GM12891 (cell line): ENCODE measurements around the gene MACC1.

Experiments
- POLR2A ChIP-seq: IDR thresholded peaks from 2 replicates; pipeline ENCODE4 v1.6.1; 2011; ENCODE audit warnings: low read depth, low read length, control low read depth
- POU2F2 ChIP-seq: IDR thresholded peaks from 2 replicates; pipeline ENCODE4 v1.6.1; 2011; ENCODE audit warnings: low read depth, mild to moderate bottlenecking, control low read depth, low read length, moderate library complexity

DNA sequence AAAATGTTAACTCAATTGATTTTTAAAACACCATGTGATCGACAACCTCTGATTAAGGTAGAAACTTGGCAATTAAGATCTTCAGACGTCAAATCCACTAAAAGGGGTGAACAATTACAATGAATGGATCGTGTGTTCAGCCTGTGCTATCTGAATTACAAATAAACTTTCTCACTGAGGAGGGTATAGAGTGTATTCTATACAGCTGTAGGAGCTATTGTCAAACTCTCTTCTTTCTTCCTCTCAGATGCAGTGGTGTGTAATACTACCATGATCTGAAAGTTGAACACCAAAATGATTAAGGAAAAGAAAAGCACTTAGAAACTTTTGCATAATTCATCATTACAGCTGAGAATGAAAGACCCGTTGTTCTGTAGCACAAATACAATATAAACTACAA lies 32.2 kb upstream of the MACC1 start:
- no peak for TF ChIP-seq POLR2A
- TF ChIP-seq POU2F2: no peak
